Progenitor cell of endocrine pancreas (in vitro differentiated cells): ENCODE measurements around the gene CDH15. TPM values are rescaled to one million over a fixed set of nuclear protein-coding genes. Genes with fewer than 3 reads are reported as not detected.

Experiments used
- DNase-seq: peaks from one replicate; pipeline ENCODE4 v3.0.0; 2021; ENCODE audit warnings: low spot score; ENCODE audit not compliant: unreplicated experiment
- H3K27ac Mint-ChIP-seq: 2 replicates; pipeline ENCODE4 v1.8.0; 2021; ENCODE audit warnings: mild to moderate bottlenecking, moderate library complexity, mixed read lengths
- H3K27me3 Mint-ChIP-seq: 2 replicates; pipeline ENCODE4 v1.8.0; 2021; ENCODE audit warnings: mixed read lengths
- H3K36me3 Mint-ChIP-seq: 2 replicates; pipeline ENCODE4 v1.8.0; 2022; ENCODE audit warnings: mixed read lengths; ENCODE audit not compliant: insufficient read depth
- H3K4me1 Mint-ChIP-seq: 2 replicates; pipeline ENCODE4 v1.8.0; 2021; ENCODE audit warnings: low read depth, mixed read lengths
- H3K4me3 Mint-ChIP-seq: 2 replicates; pipeline ENCODE4 v1.8.0; 2021; ENCODE audit warnings: low read depth, mild to moderate bottlenecking, moderate library complexity, mixed read lengths
- H3K9me3 Mint-ChIP-seq: 2 replicates; pipeline ENCODE4 v1.8.0; 2021; ENCODE audit warnings: low read depth, mixed read lengths
- CTCF ChIP-seq: fragments of 200-600 bp; sonication (generic); IDR thresholded peaks from one replicate; pipeline ENCODE4 v1.5.0; 2021; ENCODE audit warnings: antibody characterized with exemption, mild to moderate bottlenecking; ENCODE audit not compliant: unreplicated experiment
- total RNA-seq: library from RNA; stranded (reverse); gene quantifications from 2 replicates; pipeline ENCODE4 v1.2.1, GENCODE V29; 2021

Gene CDH15
- total RNA-seq, 1 donor from 2014 or later, result not detected

- no peak for DNase-seq
- Mint-ChIP-seq H3K27ac (peak overlapping the region; percentile 97), H3K4me3 (peak overlapping the region; percentile 89), H3K4me1 (peaks cover 15% of the 10 kb centered on the region), H3K27me3 (no peaks in the 10 kb centered on the region), H3K9me3 (no peaks in the 10 kb centered on the region), H3K36me3 (peaks cover 3% of the 10 kb centered on the region)
- TF ChIP-seq CTCF, result no peak
Observed at GRCh38 chr16:89217138-89217387, 45.5 kb downstream of the CDH15 start.

GRCh38 chr16:89217388-89218191 lies 46.0 kb downstream of the CDH15 start, which contains the start of gene ZNF778:
Gene ZNF778 (plus strand): TSS chr16:89217703. CDS start chr16:89221128, 3,425 bp downstream.
- DNase-seq, result no peak
- Mint-ChIP-seq H3K36me3 (peaks cover 7% of the 10 kb centered on the region), H3K27me3 (no peaks in the 10 kb centered on the region), H3K27ac (peak within 1 kb of the TSS; percentile 97), H3K9me3 (no peaks in the 10 kb centered on the region), H3K4me1 (peaks cover 15% of the 10 kb centered on the region), H3K4me3 (peak within 1 kb of the TSS; percentile 89)
- no peak for TF ChIP-seq CTCF

- no peak for DNase-seq
- Mint-ChIP-seq H3K9me3 (no peaks in the 10 kb centered on the region), H3K27ac (no peak overlapping the region), H3K4me3 (peak overlapping the region; percentile 57), H3K27me3 (no peaks in the 10 kb centered on the region), H3K4me1 (peaks cover 15% of the 10 kb centered on the region), H3K36me3 (peaks cover 16% of the 10 kb centered on the region)
- no peak for TF ChIP-seq CTCF
Observed at GRCh38 chr16:89219365-89219764, 47.8 kb downstream of the CDH15 start.

GRCh38 chr16:89221604-89222003 lies 50.1 kb downstream of the CDH15 start:
- Mint-ChIP-seq H3K27me3 (no peaks in the 10 kb centered on the region), H3K36me3 (peaks cover 37% of the 10 kb centered on the region), H3K4me1 (peaks cover 11% of the 10 kb centered on the region), H3K27ac (no peak overlapping the region), H3K9me3 (peaks cover 14% of the 10 kb centered on the region), H3K4me3 (no peak overlapping the region)
- TF ChIP-seq CTCF, result no peak
- no peak for DNase-seq

GRCh38 chr16:89222931-89223330 lies 51.4 kb downstream of the CDH15 start:
- H3K36me3 Mint-ChIP-seq, result peaks cover 50% of the 10 kb centered on the region
- DNase-seq, result no peak
- no peak for TF ChIP-seq CTCF
- peaks cover 24% of the 10 kb centered on the region for H3K9me3 Mint-ChIP-seq
- H3K27ac Mint-ChIP-seq, result no peak overlapping the region
- H3K4me3 Mint-ChIP-seq, result no peak overlapping the region
- peaks cover 5% of the 10 kb centered on the region for H3K4me1 Mint-ChIP-seq
- H3K27me3 Mint-ChIP-seq, result no peaks in the 10 kb centered on the region
